Effector CD8-positive, alpha-beta T cell (primary cell): ENCODE measurements around the gene PLXNB1.

Source experiments
- DNase-seq: peaks from one replicate; lab custom pipeline; 2025; lab: John Stamatoyannopoulos, UW

Gene PLXNB1

GRCh38 chr3:48433472-48434118 lies 3.7 kb upstream of the PLXNB1 start:
- DNase-seq = no peak

GRCh38 chr3:48432411-48433371 lies 2.8 kb upstream of the PLXNB1 start:
- DNase-seq = no peak

DNA sequence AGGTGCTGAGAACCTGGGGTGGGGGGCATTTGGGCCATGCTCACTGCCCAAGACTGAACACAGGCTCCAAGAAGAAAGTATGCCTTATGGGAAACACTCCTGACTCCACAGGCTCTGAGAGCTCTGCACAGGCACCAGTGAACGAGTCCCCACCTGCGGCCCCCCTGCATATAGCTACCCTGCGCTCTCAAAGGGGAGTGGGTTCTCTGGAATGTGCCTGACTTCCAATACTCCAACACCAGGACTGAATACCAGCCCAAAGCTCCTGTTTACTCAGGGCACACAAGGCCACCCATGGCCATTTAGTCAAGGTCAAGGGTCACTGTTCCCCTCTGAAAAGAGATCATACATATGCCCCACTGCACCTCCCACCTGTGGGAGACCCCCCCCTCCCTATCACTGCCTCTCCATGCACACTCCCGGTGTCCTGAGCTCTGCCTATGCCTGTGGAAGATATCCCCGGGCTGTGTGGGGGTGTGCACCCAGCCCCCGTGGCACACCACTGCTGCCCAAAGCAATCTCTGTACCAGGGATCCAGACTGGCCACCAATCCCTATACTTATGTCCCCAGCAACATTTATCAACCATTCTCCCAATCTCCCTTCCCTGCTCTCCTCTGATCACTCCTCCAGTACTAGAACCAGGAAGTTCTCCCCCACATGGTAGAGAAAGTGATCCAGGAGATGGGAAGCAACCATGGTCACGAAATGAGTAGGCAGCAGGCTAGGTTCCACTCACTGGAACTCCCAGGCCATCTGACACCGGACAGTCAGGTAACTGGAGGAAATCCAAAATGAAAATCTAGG lies 1.5 kb upstream of the PLXNB1 start:
- no peak for DNase-seq

DNA sequence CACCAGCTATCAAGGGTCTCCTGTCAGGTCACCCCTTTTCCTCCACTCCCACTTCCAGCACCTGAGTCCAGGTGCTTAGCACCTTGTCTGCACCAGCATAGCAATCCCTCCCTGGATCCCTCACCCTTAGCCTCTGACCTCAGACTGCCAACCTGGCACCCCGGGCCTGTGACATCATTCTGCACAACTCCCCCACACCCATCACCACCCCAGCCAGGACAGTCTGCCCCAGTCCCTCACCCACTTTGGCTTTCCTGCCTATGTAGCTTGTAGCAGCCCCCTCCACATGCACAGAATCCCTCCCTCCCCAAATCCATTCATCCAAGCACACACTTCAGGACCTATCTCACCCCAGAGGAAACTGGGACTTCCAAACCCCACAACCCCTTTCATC lies 819 bp upstream of the PLXNB1 start:
- DNase-seq = no peak

GRCh38 chr3:48429317-48429959 lies 448 bp downstream of the PLXNB1 start:
- DNase-seq = peak; percentile 58

GRCh38 chr3:48428572-48429316 lies 1.1 kb downstream of the PLXNB1 start:
- no peak for DNase-seq

DNA sequence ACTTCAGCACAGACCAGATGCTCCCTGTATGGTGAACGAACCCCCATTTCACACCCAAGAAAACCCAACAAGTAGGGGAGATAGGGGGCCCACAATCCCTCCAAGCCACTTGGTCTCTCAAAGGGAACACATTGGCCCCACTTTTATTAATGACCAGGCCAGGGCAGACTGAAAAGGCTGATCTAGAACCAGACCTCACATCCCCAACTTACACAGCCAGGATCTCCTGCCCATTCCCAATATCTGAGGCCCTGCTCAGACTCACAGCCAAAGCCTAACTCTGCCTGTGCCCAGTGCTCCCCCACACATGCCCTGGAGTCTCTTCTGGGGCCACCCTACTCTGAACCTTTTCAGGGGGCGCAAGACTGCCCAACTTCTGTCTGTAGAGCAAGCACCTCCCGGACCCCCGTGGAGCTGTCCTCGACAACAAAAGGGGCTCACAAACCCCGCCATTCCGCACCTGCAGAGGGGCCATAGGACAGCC lies 1.8 kb downstream of the PLXNB1 start:
- DNase-seq = no peak

DNA sequence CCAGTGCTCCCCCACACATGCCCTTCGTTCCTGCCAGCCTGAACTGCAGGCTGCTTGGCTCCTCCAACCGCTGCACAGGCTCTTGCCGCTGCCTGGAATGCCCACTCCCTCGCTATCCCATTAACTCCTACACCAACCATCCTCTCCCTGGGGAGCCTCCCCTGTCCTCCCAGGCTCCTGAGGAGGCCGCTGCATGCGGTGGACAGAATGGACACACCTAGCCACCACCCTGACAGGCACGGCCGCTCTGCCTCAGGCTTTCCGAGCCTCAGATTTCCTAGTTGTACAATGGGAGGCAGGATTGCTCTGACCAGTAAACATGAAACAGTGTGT lies 2.3 kb downstream of the PLXNB1 start:
- DNase-seq = no peak

DNA sequence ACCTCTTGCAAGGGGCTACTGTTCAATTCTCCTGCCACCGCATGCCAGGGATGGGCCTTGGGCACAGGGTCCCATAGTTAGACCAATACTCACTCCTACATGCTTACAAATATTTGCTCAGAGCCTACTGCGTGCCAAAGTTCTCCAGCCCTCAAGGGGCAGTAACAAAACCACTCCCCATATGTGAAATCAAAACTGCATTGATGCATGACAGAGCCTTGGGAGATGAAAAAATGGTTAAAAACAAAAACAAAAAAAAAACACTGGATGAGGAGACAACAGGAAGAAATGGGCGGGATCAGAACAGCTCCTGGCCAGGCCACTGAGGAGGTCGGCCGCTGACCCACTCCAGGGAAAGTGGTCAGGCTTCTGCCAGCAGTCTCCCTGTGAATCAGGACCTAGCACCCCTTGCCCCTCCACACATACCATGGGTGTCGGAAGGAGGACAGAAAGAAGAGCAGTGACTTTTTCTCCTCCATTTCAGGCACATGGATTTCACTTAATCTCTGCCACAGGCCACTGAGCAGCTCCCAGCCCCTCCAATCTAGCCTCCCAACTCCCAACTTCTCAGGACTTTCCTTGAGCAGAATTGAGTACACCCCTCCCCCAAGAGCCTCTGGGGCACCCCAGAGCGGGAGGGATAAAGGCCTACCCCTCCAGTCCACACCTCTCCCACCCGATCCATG lies 2.8 kb downstream of the PLXNB1 start:
- no peak for DNase-seq

DNA sequence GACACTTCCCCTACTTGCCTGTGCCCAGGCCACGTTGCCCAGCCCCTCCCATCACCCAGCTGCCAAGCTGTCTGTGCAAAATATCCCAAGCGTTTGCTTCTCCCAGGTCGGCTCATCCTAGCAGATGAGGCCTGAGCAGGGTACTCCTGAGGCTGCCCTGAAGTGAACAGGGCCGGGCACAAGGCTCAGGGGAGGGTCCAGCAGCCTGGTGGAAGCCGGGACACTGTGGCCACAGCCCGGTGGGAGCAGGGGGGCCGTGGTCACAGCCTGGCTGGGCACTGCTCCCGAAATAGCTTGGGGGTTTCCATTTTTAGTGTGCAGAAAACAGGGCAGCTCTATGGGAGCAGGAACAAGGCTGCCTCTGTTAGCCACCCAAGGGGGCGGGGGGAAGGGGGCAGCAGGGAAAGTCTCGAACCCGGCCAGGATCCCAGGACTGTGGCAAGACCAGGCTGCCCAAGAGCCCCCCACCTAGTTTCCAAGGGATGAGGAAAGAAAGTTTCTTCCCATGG lies 3.4 kb downstream of the PLXNB1 start:
- DNase-seq = no peak

- DNase-seq = no peak
Measured at GRCh38 chr3:48425281-48425812, 4.5 kb downstream of the PLXNB1 start.

DNA sequence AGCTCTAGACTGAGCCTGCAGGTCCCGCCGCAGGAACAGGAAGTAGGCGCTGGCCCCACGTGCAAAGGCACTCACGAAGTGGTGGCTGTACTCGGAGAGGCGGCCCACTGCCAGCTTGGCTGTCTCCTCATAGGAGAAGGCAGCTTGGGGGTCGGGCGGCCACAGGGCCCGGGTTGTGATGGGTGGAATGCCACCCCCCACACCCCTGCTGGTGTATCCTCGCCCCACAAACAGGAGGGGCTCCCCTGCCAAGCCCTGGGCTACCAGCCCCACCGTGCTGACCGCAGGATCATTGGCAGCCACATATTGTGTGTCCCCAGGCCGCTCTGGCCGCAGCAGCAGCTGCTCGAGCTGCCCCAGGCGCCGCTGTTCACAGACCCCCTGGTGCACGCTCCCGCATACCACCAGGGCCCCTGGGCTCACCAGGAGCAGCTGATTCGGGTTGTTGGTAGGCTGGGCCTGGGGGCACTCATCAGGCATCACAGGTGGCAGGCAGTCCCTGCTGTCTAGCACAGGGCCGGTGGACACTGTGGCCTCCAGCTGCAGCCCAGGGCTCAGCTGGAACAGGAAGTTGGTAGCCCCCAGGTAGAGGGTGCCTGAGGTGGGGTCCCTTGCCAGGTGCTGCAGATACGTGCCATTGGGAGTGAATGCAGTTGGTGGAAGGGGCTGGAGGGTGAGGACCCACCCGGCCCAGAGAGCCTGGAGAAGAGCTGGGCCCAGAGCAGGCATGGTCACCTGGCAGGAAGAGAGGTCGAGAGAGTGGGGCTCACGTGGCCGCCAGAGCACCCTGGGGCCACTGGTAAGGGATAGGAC lies 5.8 kb downstream of the PLXNB1 start:
- no peak for DNase-seq

- DNase-seq = no peak
Measured at GRCh38 chr3:48423241-48423882, 6.5 kb downstream of the PLXNB1 start.

GRCh38 chr3:48422681-48423080 lies 7.2 kb downstream of the PLXNB1 start:
- no peak for DNase-seq

DNA sequence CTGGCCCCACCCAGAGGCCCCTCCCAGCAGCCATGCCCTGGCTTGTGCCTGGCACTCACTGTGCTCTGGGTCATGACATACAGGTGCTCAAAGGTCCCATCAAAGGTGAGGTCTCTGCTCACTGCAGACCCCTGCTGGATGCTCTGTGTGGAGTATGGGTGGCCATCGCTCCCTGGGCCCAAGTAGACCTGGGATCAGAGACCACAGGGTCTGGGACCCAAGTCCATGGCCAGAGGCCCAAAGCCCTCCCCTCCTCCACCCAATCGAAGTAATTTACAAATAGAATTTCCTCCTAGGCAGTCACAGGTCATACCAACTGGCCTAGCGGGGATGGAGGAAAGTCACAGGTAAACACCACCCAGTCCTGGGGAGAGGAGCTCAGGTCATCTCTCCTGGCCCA lies 7.6 kb downstream of the PLXNB1 start:
- no peak for DNase-seq

GRCh38 chr3:48420561-48420960 lies 9.3 kb downstream of the PLXNB1 start:
- DNase-seq = no peak

- DNase-seq = no peak
Measured at GRCh38 chr3:48419597-48419996, 10.3 kb downstream of the PLXNB1 start.

GRCh38 chr3:48419149-48419548 lies 10.7 kb downstream of the PLXNB1 start:
- no peak for DNase-seq

DNA sequence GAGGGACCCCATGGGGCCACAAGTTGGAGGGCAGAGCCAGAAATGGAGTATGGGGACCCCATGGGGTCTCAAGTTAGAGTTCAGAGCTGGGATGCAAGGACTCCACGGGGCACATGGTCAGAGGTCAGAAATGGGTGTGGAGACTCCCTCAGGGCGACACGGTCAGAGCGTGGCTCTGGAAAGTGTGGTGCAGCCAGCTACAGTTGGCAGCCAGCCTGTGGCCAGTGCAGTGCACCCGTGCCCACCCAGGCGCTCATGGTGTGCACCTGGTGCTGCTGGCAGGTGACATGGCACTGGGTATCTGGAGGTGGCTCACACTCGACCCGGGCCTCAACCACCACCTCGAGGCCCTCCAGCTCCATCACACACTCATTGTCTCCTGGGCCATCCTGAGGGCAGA lies 11.2 kb downstream of the PLXNB1 start:
- DNase-seq = no peak
